Measurements from ENCODE around the gene CGB7. TPM values are rescaled to one million over a fixed set of nuclear protein-coding genes. Genes with fewer than 3 reads are reported as not detected.

The CGB7 gene
- total and polyA plus RNA-seq, 9 of the 15 experiments (the other 6 are each of a cell fraction or from before 2014, with no cell fraction given) = not detected

- CTCF ChIA-PET (ENCODE audit: low intra/inter-chr PET ratio) = interaction anchor here (0.7 kb wide), 1 partner anchor 148 kb away, joined by 8 read pairs; no protein-coding TSS in a partner anchor
- peaks cover 26 to 61% of the 10 kb centered on the region in 2 experiments; a peak in 4 of 5 replicates for H3K27me3 ChIP-seq (ENCODE audit: control insufficient read depth in 2 of 2, insufficient read depth in 2 of 2, low read length in 2 of 2)
- peak; percentile 41 to 74 (median 60) for DNase-seq (ENCODE audit: extremely low read depth in 1 of 4, low spot score in 3 of 4)
- H3K9ac ChIP-seq (ENCODE audit: insufficient read depth in 1 of 2, low read depth in 2 of 2, low read length in 2 of 2) = peak within 1 kb of the TSS in 1 of 2 experiments; percentile 64; a peak in 2 of 4 replicates
- H4K20me1 ChIP-seq (replicated peaks; ENCODE audit: control insufficient read depth, insufficient read depth, low read length) = no peaks in the 10 kb centered on the region
- H3K27ac ChIP-seq (ENCODE audit: extremely low read depth, low read depth, low read length) = no peak within 1 kb of the TSS
- no peaks in the 10 kb centered on the region for H3K9me1 ChIP-seq (ENCODE audit: control insufficient read depth, insufficient read depth, low read length)
- H3K4me3 ChIP-seq = no peak within 1 kb of the TSS
- H3K79me2 ChIP-seq (ENCODE audit: control insufficient read depth, insufficient read depth, low read length) = no peaks in the 10 kb centered on the region
- POLR2A ChIA-PET = interaction anchor here (0.6 to 1.2 kb wide), 2 partner anchors 99 to 150 kb away, joined by 3 read pairs; partner anchors contain the start of gene FTL
- no peak within 1 kb of the TSS for H3K4me2 ChIP-seq (ENCODE audit: insufficient read depth, low read length)
- WGBS (ENCODE audit: insufficient coverage, low coverage, missing lambda C conversion rate) = 3% methylated on average over 11 of the region's 53 CpGs
- TF ChIP-seq ZNF212 (CRISPR knock-in tag; IDR thresholded peaks at IDR 0.05) (no peak), UBTF (IDR thresholded peaks at IDR 0.05; ENCODE audit: borderline replicate concordance in 1 of 2, low read depth in 2 of 2, low read length in 2 of 2) (0 out of 4 replicates have a peak, but pooled peaks of 1 of the 2 experiments have one; percentile 72), CTCF (IDR thresholded peaks at IDR 0.05 in 2 of 3, conservative IDR thresholded peaks at IDR 0.05 in 1 of 3; ENCODE audit: insufficient read depth in 2 of 3, low read depth in 1 of 3, low read length in 3 of 3) (peak in 1 of 3 experiments; percentile 16; a peak in 1 of 6 replicates), HDGF (IDR thresholded peaks at IDR 0.05) (no peak), ZNF263 (CRISPR knock-in tag; IDR thresholded peaks at IDR 0.05; ENCODE audit: borderline replicate concordance) (no peak), ZNF57 (CRISPR knock-in tag; IDR thresholded peaks at IDR 0.05) (no peak), ZBTB7A (IDR thresholded peaks at IDR 0.05; ENCODE audit: borderline replicate concordance, control insufficient read depth, low read depth, low read length) (0 out of 2 replicates have a peak, but pooled peaks have one; percentile 20), CGGBP1 (CRISPR knock-in tag; IDR thresholded peaks at IDR 0.05) (no peak), ZNF3 (CRISPR knock-in tag; IDR thresholded peaks at IDR 0.05) (no peak), CREM (IDR thresholded peaks at IDR 0.05; ENCODE audit: low read depth) (no peak), ZNF707 (CRISPR knock-in tag; conservative IDR thresholded peaks at IDR 0.05) (no peak)
- intact Hi-C loops (cut with micrococcal nuclease) = no loop called here
- no peak for FAIRE-seq
- H3K4me1 ChIP-seq (replicated peaks in 1 of 2; ENCODE audit: control insufficient read depth in 2 of 2, insufficient read depth in 2 of 2, low read length in 2 of 2) = peaks cover 0 to 25% of the 10 kb centered on the region in 2 experiments; a peak in 4 of 5 replicates
- in situ Hi-C loops (cut with MboI) = no loop called here
- ATAC-seq = peak; percentile 86
- H3K36me3 ChIP-seq (ENCODE audit: control insufficient read depth, insufficient read depth, low read length) = no peaks in the 10 kb centered on the region
- no TSS peak for BruUV-seq (replicated peaks)
- H3K9me3 ChIP-seq (replicated peaks; ENCODE audit: control insufficient read depth, insufficient read depth, low read depth, low read length) = no peaks in the 10 kb centered on the region
- no peak within 1 kb of the TSS for H2AFZ ChIP-seq (ENCODE audit: low read depth, low read length)
These were observed 7.4 kb upstream of the CGB7 start, which contains the start of gene NTF4 for GRCh38 chr19:49064768-49065611. Gene NTF4 (minus strand): TSS chr19:49064818. CDS start chr19:49061997, 2,821 bp downstream.
